ENCODE measurements around the gene RANBP10. TPM values are rescaled to one million over a fixed set of nuclear protein-coding genes. Genes with fewer than 3 reads are reported as not detected.

RANBP10 gene
- total RNA-seq (ENCODE audit: low replicate concordance) = 2.7 and 5.9 TPM in 2 replicates

DNA sequence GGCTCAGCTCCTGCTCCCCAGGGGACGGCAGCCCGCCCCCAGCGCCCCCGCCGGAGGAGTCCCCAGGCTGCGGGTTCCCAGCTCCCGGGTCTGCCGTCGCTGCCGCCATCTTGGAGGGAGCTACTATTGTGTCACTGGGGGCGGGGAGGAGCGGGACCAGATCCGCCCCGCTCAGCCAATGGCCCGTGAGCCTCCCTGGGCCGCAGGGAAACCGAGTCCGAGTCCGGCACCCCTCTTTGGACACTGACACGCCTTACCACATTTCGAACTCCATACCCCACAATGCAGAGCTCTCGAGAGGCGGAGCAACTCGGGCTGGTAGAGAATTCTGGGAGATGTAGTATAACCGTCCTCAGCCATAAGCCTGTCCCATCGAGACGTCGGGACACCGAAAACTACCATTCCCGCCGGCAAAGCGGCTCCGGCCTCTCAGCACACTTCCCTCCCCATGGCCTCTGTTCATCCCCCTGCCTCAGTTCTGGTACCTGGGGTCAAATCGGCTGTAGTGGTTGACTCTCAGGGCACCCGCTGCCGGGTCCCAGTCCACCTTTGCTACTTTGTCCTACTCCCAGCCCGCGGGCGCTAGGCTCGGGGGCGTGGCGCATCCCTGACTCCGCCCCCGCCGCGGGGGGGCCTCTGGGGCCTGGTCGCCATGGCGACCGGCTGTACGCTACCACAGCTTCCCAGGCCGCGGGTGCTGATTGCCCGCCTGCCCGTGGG is at the start of gene RANBP10, which contains the start of gene TSNAXIP1:
Gene RANBP10 (minus strand): TSS at position 133 of the 720 bp plus-strand sequence. CDS start 24 bp downstream, at position 109.
Gene TSNAXIP1 (plus strand): TSS at position 462 of the 720 bp plus-strand sequence. CDS start 261 bp downstream, outside the sequence.

GRCh38 chr16:67847064-67847861 is 40.9 kb upstream of the RANBP10 start, which contains the start of gene CENPT:
CENPT (minus strand) TSS chr16:67847693; CDS start chr16:67833859, 13,834 bp downstream.

DNA sequence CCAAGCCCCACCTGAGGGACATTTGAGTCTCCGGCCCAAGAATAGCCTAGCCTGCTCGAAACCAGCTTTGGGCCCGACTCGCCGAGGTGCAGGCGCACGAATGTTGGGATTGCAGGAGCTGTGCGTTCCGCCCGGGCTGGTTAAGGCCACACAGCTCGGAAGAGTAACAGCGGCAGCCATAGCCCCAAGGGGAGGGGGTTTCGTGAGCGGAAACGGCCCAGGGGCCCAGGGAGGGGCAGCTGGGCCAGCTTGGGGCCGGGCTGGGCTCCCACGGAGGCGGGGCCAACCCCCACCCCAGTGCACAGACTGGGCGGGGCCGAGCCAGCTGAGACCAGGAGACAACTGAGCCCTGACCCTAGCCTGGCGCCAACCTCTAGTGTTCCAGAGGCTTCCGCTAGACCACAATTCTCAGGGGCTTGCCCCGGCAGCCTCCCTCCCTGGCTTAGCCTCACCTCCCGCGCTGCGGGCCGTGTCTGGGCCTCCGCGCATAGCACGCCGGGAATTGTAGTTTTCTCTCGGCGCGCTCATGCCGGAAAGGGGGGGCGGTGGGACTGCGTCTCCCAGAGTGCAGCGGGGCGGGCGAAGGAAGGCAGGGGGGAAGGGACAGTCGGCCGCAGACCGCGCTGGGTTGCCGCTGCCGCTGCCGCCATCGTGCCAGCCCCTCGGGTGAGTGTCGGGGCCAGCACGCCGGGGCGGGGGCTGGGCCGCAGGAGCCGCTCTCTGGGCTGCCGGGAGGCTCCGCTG is 40.1 kb upstream of the RANBP10 start, which contains the start of gene NUTF2:
Gene NUTF2 (plus strand): TSS at position 614 of the 744 bp plus-strand sequence. CDS start 18,198 bp downstream, outside the sequence.

GRCh38 chr16:67841816-67842508 is 35.6 kb upstream of the RANBP10 start, which contains the start of gene THAP11:
THAP11 (plus strand) TSS chr16:67842320; CDS start chr16:67842555, 235 bp downstream.

DNA sequence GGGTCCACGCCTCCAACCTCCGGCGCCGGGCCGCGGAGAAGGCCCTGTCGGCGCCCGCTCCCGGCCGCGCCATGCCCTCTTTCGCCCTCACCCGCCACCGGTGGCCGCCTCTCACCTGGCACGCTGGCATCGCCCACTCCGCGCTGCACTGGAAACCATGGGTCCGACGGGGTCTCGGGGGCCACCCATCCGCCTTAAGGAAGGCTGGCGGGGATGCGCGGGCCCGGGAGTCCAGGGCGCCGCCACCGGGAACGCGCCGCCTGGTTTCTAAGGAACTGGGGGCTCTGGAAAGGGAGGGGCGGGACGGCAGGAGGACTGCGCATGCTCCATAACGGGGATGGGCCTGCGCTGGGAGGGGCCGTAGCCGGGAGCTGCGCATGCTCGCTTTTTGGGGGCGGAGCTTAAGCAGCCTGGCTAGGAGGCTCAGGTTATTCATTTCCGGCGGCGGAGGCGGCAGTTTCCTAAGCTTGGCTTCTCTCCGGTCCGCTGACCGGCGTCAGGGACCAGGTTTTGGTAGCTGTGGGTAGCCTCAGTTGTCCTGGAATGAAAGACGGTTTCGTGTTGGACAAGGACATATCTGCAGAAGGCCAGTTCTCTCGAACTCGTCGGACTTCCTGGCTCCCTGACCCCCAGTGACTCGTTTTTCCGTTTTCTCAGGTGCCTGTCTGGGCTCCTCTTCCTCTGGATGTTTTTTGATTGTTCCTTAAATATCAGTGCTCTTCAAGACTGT is 87.1 kb downstream of the RANBP10 start, which contains the start of gene GFOD2:
Gene GFOD2 (minus strand): TSS at position 269 of the 730 bp plus-strand sequence. CDS start 33,601 bp downstream, outside the sequence.

Other genes starting within 250 kb of the RANBP10 start
- gene CTCF, start 244.0 kb downstream of the RANBP10 start, total RNA-seq (ENCODE audit: low replicate concordance) = 14.2 and 14.7 TPM in 2 replicates
- 0.15 TPM in 1 of 2 replicates, not detected in the other for gene CARMIL2, start 161.4 kb downstream of the RANBP10 start, total RNA-seq (ENCODE audit: low replicate concordance)
- 7.6 and 9.8 TPM in 2 replicates for gene ACD, start 146.3 kb downstream of the RANBP10 start, total RNA-seq (ENCODE audit: low replicate concordance)
- gene PARD6A, start 145.6 kb downstream of the RANBP10 start, total RNA-seq (ENCODE audit: low replicate concordance) = 0.60 and 1.1 TPM in 2 replicates
- 11.8 and 13.8 TPM in 2 replicates for gene ENKD1, start 139.8 kb downstream of the RANBP10 start, total RNA-seq (ENCODE audit: low replicate concordance)
- gene C16orf86, start 139.7 kb downstream of the RANBP10 start, total RNA-seq (ENCODE audit: low replicate concordance) = 1.6 and 3.6 TPM in 2 replicates
- 14.1 and 18.0 TPM in 2 replicates for gene GFOD2, start 87.2 kb downstream of the RANBP10 start, total RNA-seq (ENCODE audit: low replicate concordance)
- gene TSNAXIP1, start 329 bp upstream of the RANBP10 start, total RNA-seq (ENCODE audit: low replicate concordance) = 1.2 and 1.9 TPM in 2 replicates
- gene THAP11, start 35.8 kb upstream of the RANBP10 start, total RNA-seq (ENCODE audit: low replicate concordance) = 26.3 and 47.7 TPM in 2 replicates
- 79.6 and 157 TPM in 2 replicates for gene NUTF2, start 40.4 kb upstream of the RANBP10 start, total RNA-seq (ENCODE audit: low replicate concordance)
- gene CENPT, start 41.1 kb upstream of the RANBP10 start, total RNA-seq (ENCODE audit: low replicate concordance) = 18.3 and 23.8 TPM in 2 replicates
- gene EDC4, start 66.5 kb upstream of the RANBP10 start, total RNA-seq (ENCODE audit: low replicate concordance) = 46.8 and 50.8 TPM in 2 replicates
- not detected in 2 replicates for gene NRN1L, start 78.3 kb upstream of the RANBP10 start, total RNA-seq (ENCODE audit: low replicate concordance)
- gene PSKH1, start 86.7 kb upstream of the RANBP10 start, total RNA-seq (ENCODE audit: low replicate concordance) = 13.5 and 31.1 TPM in 2 replicates
- 0.38 TPM in 1 of 2 replicates, not detected in the other for gene CTRL, start 125.3 kb upstream of the RANBP10 start, total RNA-seq (ENCODE audit: low replicate concordance)
- gene PSMB10, start 130.3 kb upstream of the RANBP10 start, total RNA-seq (ENCODE audit: low replicate concordance) = 64.9 and 89.9 TPM in 2 replicates
- gene LCAT, start 137.6 kb upstream of the RANBP10 start, total RNA-seq (ENCODE audit: low replicate concordance) = 3.3 and 4.6 TPM in 2 replicates
- 119 and 184 TPM in 2 replicates for gene SLC12A4, start 162.1 kb upstream of the RANBP10 start, total RNA-seq (ENCODE audit: low replicate concordance)
- not detected in 2 replicates for gene DPEP3, start 173.9 kb upstream of the RANBP10 start, total RNA-seq (ENCODE audit: low replicate concordance)
- gene DPEP2, start 192.9 kb upstream of the RANBP10 start, total RNA-seq (ENCODE audit: low replicate concordance) = not detected in 2 replicates
- not detected in 2 replicates for gene DPEP2NB, start 209.4 kb upstream of the RANBP10 start, total RNA-seq (ENCODE audit: low replicate concordance)
- 4.9 and 8.7 TPM in 2 replicates for gene DDX28, start 216.7 kb upstream of the RANBP10 start, total RNA-seq (ENCODE audit: low replicate concordance)
- 11.7 and 14.4 TPM in 2 replicates for gene DUS2, start 216.7 kb upstream of the RANBP10 start, total RNA-seq (ENCODE audit: low replicate concordance)